ENCODE measurements around the gene DHRS4.
"Not testable (repeated sequence)": the region's sequence is repeated elsewhere in the genome, so short reads cannot be mapped to it uniquely, and the experiment has no call there.

DHRS4 gene

GRCh38 chr14:23961704-23962103 is 8.1 kb downstream of the DHRS4 start:
- not testable (repeated sequence) for H3K27ac ChIP-seq (ENCODE audit: low read length); H3K9ac ChIP-seq (ENCODE audit: low read depth, low read length); H3K79me2 ChIP-seq (ENCODE audit: insufficient read depth, low read length)

DNA sequence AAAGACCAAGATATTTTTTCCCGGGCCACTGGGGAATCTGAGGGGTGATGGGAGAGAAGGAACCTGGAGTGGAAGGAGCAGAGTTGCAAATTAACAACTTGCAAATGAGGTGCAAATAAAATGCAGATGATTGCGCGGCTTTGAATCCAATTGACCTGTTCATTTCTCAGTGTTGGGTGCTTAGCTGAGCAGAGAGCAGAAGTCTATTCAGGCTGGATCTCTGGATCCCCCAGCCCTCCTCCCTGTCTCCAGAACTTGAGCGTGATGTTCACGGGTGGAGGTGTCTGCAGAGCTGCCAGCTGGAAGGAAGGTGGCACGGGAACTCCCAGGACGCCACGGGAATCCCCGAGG is 15.5 kb downstream of the DHRS4 start:
- not testable (repeated sequence) for H4K20me1 ChIP-seq (ENCODE audit: insufficient read depth, low read length); ATAC-seq (ENCODE audit: insufficient read depth, low read depth); H3K79me2 ChIP-seq (ENCODE audit: insufficient read depth, low read length); H3K9me3 ChIP-seq (ENCODE audit: insufficient read depth, low read length, severe bottlenecking); H3K27me3 ChIP-seq (ENCODE audit: insufficient read depth, low read length, poor library complexity); H3K36me3 ChIP-seq (ENCODE audit: insufficient read depth, low read length); DNase-seq; H3K4me1 ChIP-seq (ENCODE audit: insufficient read depth, low read length)
- H3K9ac ChIP-seq (ENCODE audit: low read depth, low read length): peak overlapping the region; percentile 56; the same call in 1 of the 2 replicates
- peak overlapping the region; percentile 62; the same call in 1 of the 2 replicates for H3K27ac ChIP-seq (ENCODE audit: low read length)
- peak overlapping the region in 1 of 2 experiments; percentile 56; a peak in 2 of 4 replicates for H3K4me3 ChIP-seq (ENCODE audit: low read depth in 1 of 2, low read length in 2 of 2)
- peak overlapping the region; percentile 56; the same call in 1 of the 2 replicates for H3K4me2 ChIP-seq (ENCODE audit: insufficient read depth, low read length)
- peak overlapping the region; percentile 76; the same call in 1 of the 2 replicates for H2AFZ ChIP-seq (ENCODE audit: low read depth, low read length)

More at GRCh38 chr14:23961704-23962103, 8.1 kb downstream of the DHRS4 start:
- ATAC-seq (ENCODE audit: insufficient read depth, low read depth); H3K4me1 ChIP-seq (ENCODE audit: insufficient read depth, low read length); H3K36me3 ChIP-seq (ENCODE audit: insufficient read depth, low read length); H3K4me3 ChIP-seq (ENCODE audit: low read depth in 1 of 2, low read length in 2 of 2); DNase-seq; H4K20me1 ChIP-seq (ENCODE audit: insufficient read depth, low read length); H2AFZ ChIP-seq (ENCODE audit: low read depth, low read length); H3K27me3 ChIP-seq (ENCODE audit: insufficient read depth, low read length, poor library complexity); H3K4me2 ChIP-seq (ENCODE audit: insufficient read depth, low read length); H3K9me3 ChIP-seq (ENCODE audit: insufficient read depth, low read length, severe bottlenecking): not testable (repeated sequence)

- DNase-seq: peak; percentile 27
- H3K36me3 ChIP-seq (ENCODE audit: insufficient read depth, low read length); H4K20me1 ChIP-seq (ENCODE audit: insufficient read depth, low read length); H3K9me3 ChIP-seq (ENCODE audit: insufficient read depth, low read length, severe bottlenecking); H3K27me3 ChIP-seq (ENCODE audit: insufficient read depth, low read length, poor library complexity); H3K4me1 ChIP-seq (ENCODE audit: insufficient read depth, low read length); H3K79me2 ChIP-seq (ENCODE audit: insufficient read depth, low read length): not testable (repeated sequence)
- ATAC-seq (ENCODE audit: insufficient read depth, low read depth): peak; percentile 82
- peak overlapping the region; percentile 76; the same call in 1 of the 2 replicates for H2AFZ ChIP-seq (ENCODE audit: low read depth, low read length)
- H3K4me2 ChIP-seq (ENCODE audit: insufficient read depth, low read length): peak overlapping the region; percentile 56; the same call in 1 of the 2 replicates
- peak overlapping the region; percentile 62 for H3K27ac ChIP-seq (ENCODE audit: low read length)
- H3K4me3 ChIP-seq (ENCODE audit: low read depth in 1 of 2, low read length in 2 of 2): peak overlapping the region in 1 of 2 experiments; percentile 56; a peak in 3 of 4 replicates
- H3K9ac ChIP-seq (ENCODE audit: low read depth, low read length): peak overlapping the region; percentile 56
Observed at GRCh38 chr14:23969481-23970282, 16.1 kb downstream of the DHRS4 start.

- not testable (repeated sequence) for H3K4me1 ChIP-seq (ENCODE audit: insufficient read depth, low read length); H3K79me2 ChIP-seq (ENCODE audit: insufficient read depth, low read length); H3K27ac ChIP-seq (ENCODE audit: low read length); H3K27me3 ChIP-seq (ENCODE audit: insufficient read depth, low read length, poor library complexity); H3K4me3 ChIP-seq (ENCODE audit: low read depth in 1 of 2, low read length in 2 of 2); H3K4me2 ChIP-seq (ENCODE audit: insufficient read depth, low read length); H4K20me1 ChIP-seq (ENCODE audit: insufficient read depth, low read length); DNase-seq; H2AFZ ChIP-seq (ENCODE audit: low read depth, low read length); H3K36me3 ChIP-seq (ENCODE audit: insufficient read depth, low read length); H3K9me3 ChIP-seq (ENCODE audit: insufficient read depth, low read length, severe bottlenecking)
- peak overlapping the region; percentile 56; the same call in 1 of the 2 replicates for H3K9ac ChIP-seq (ENCODE audit: low read depth, low read length)
- ATAC-seq (ENCODE audit: insufficient read depth, low read depth): peak; percentile 39
Observed at GRCh38 chr14:23970283-23970659, 16.7 kb downstream of the DHRS4 start.

GRCh38 chr14:23973178-23973577 is 19.6 kb downstream of the DHRS4 start:
- not testable (repeated sequence) for H3K4me3 ChIP-seq (ENCODE audit: low read depth in 1 of 2, low read length in 2 of 2); H3K4me1 ChIP-seq (ENCODE audit: insufficient read depth, low read length); H3K27ac ChIP-seq (ENCODE audit: low read length); H3K9ac ChIP-seq (ENCODE audit: low read depth, low read length); ATAC-seq (ENCODE audit: insufficient read depth, low read depth); H3K9me3 ChIP-seq (ENCODE audit: insufficient read depth, low read length, severe bottlenecking); H4K20me1 ChIP-seq (ENCODE audit: insufficient read depth, low read length); H3K4me2 ChIP-seq (ENCODE audit: insufficient read depth, low read length); H3K27me3 ChIP-seq (ENCODE audit: insufficient read depth, low read length, poor library complexity); H3K36me3 ChIP-seq (ENCODE audit: insufficient read depth, low read length); H2AFZ ChIP-seq (ENCODE audit: low read depth, low read length); H3K79me2 ChIP-seq (ENCODE audit: insufficient read depth, low read length); DNase-seq

- not testable (repeated sequence) for H3K27ac ChIP-seq (ENCODE audit: low read length); DNase-seq; H3K36me3 ChIP-seq (ENCODE audit: insufficient read depth, low read length); H3K79me2 ChIP-seq (ENCODE audit: insufficient read depth, low read length); ATAC-seq (ENCODE audit: insufficient read depth, low read depth); H3K4me3 ChIP-seq (ENCODE audit: low read depth in 1 of 2, low read length in 2 of 2); H3K27me3 ChIP-seq (ENCODE audit: insufficient read depth, low read length, poor library complexity); H3K9me3 ChIP-seq (ENCODE audit: insufficient read depth, low read length, severe bottlenecking); H3K4me1 ChIP-seq (ENCODE audit: insufficient read depth, low read length); H3K4me2 ChIP-seq (ENCODE audit: insufficient read depth, low read length); H2AFZ ChIP-seq (ENCODE audit: low read depth, low read length); H3K9ac ChIP-seq (ENCODE audit: low read depth, low read length); H4K20me1 ChIP-seq (ENCODE audit: insufficient read depth, low read length)
Observed at GRCh38 chr14:23974041-23974440, 20.5 kb downstream of the DHRS4 start.

Data from DND-41 (cell line).